Measurements from ENCODE around the gene SLC35F5.
A peak's percentile ranks its signal among the peaks of the same experiment; 100 is the strongest.
"Not testable (repeated sequence)": the region's sequence is repeated elsewhere in the genome, so short reads cannot be mapped to it uniquely, and the experiment has no call there.

Gene SLC35F5

GRCh38 chr2:113791697-113792590 lies 35.5 kb upstream of the SLC35F5 start:
- no peak overlapping the region for H3K27ac ChIP-seq
- H3K4me3 ChIP-seq (ENCODE audit: low read depth, low read length), result no peak overlapping the region
- TF ChIP-seq CTCF (IDR thresholded peaks at IDR 0.05; ENCODE audit: low read depth, low read length, missing control alignments), result no peak
- peak; percentile 2 for DNase-seq
- H3K36me3 ChIP-seq (replicated peaks), result no peaks in the 10 kb centered on the region
- H3K27me3 ChIP-seq (replicated peaks), result no peaks in the 10 kb centered on the region
- in situ Hi-C loops (cut with HindIII; ENCODE audit: low pct_ligation_motif_present, low sequenced_read_pairs), result no loop called here

- H3K36me3 ChIP-seq (replicated peaks), result no peaks in the 10 kb centered on the region
- no peak overlapping the region for H3K27ac ChIP-seq
- in situ Hi-C loops (cut with HindIII; ENCODE audit: low pct_ligation_motif_present, low sequenced_read_pairs), result no loop called here
- TF ChIP-seq CTCF (IDR thresholded peaks at IDR 0.05; ENCODE audit: low read depth, low read length, missing control alignments), result no peak
- DNase-seq, result no peak
- no peaks in the 10 kb centered on the region for H3K27me3 ChIP-seq (replicated peaks)
- H3K4me3 ChIP-seq (ENCODE audit: low read depth, low read length), result no peak overlapping the region
These were observed 28.6 kb upstream of the SLC35F5 start for GRCh38 chr2:113784823-113785744.

- H3K36me3 ChIP-seq (replicated peaks), result no peaks in the 10 kb centered on the region
- in situ Hi-C loops (cut with HindIII; ENCODE audit: low pct_ligation_motif_present, low sequenced_read_pairs), result no loop called here
- H3K27me3 ChIP-seq (replicated peaks), result no peaks in the 10 kb centered on the region
- no peak for TF ChIP-seq CTCF (IDR thresholded peaks at IDR 0.05; ENCODE audit: low read depth, low read length, missing control alignments)
- no peak overlapping the region for H3K4me3 ChIP-seq (ENCODE audit: low read depth, low read length)
- no peak for DNase-seq
- no peak overlapping the region for H3K27ac ChIP-seq
These were observed 24.0 kb upstream of the SLC35F5 start for GRCh38 chr2:113780472-113780871.

- no peaks in the 10 kb centered on the region for H3K36me3 ChIP-seq (replicated peaks)
- in situ Hi-C loops (cut with HindIII; ENCODE audit: low pct_ligation_motif_present, low sequenced_read_pairs), result no loop called here
- no peak overlapping the region for H3K27ac ChIP-seq
- no peaks in the 10 kb centered on the region for H3K27me3 ChIP-seq (replicated peaks)
- DNase-seq, result no peak
- no peak overlapping the region for H3K4me3 ChIP-seq (ENCODE audit: low read depth, low read length)
- TF ChIP-seq CTCF (IDR thresholded peaks at IDR 0.05; ENCODE audit: low read depth, low read length, missing control alignments), result no peak
These were observed 20.9 kb upstream of the SLC35F5 start for GRCh38 chr2:113777371-113777770.

- in situ Hi-C loops (cut with HindIII; ENCODE audit: low pct_ligation_motif_present, low sequenced_read_pairs), result no loop called here
- H3K27ac ChIP-seq, result no peak overlapping the region
- no peaks in the 10 kb centered on the region for H3K27me3 ChIP-seq (replicated peaks)
- no peak for TF ChIP-seq CTCF (IDR thresholded peaks at IDR 0.05; ENCODE audit: low read depth, low read length, missing control alignments)
- H3K36me3 ChIP-seq (replicated peaks), result no peaks in the 10 kb centered on the region
- peak; percentile 24 for DNase-seq
- H3K4me3 ChIP-seq (ENCODE audit: low read depth, low read length), result no peak overlapping the region
These were observed 20.5 kb upstream of the SLC35F5 start for GRCh38 chr2:113776949-113777348.

- H3K27ac ChIP-seq; H3K36me3 ChIP-seq (replicated peaks); DNase-seq; H3K4me3 ChIP-seq (ENCODE audit: low read depth, low read length); H3K27me3 ChIP-seq (replicated peaks): not testable (repeated sequence)
- in situ Hi-C loops (cut with HindIII; ENCODE audit: low pct_ligation_motif_present, low sequenced_read_pairs), result loop anchor here (25.0 kb wide), 1 partner anchor 188 kb away; no protein-coding TSS in a partner anchor
These were observed 18.2 kb upstream of the SLC35F5 start for GRCh38 chr2:113774616-113775015.

All from brain microvascular endothelial cell (primary cell).